Endothelial cell of umbilical vein (primary cell): ENCODE data around the gene KRTAP10-7. TPM values are rescaled to one million over a fixed set of nuclear protein-coding genes. Genes with fewer than 3 reads are reported as not detected.

Source experiments
- BruUV-seq: library from RNA; stranded (reverse); fragments of 400-500 nt; replicated peaks from 2 replicates; lab custom pipeline; 2021; lab: Mats Ljungman, UMichigan
- CTCF ChIA-PET: fragments of 300-600, 350-600 bp; sonication (Branson Sonifier 250); formaldehyde crosslinking; loops from one replicate; lab custom pipeline; 2021; ENCODE audit warnings: antibody characterized with exemption, inconsistent platforms; lab: Charles Lee
- POLR2A ChIA-PET: fragments of 300-600, 350-600 bp; sonication (Branson Sonifier 250); formaldehyde crosslinking; loops from one replicate; lab custom pipeline; 2021; ENCODE audit warnings: antibody characterized with exemption, inconsistent platforms; lab: Charles Lee
- DNase-seq: peaks from one replicate; pipeline ENCODE4 v3.0.0-alpha.2; 2011; ENCODE audit warnings: low read depth, low spot score
- FAIRE-seq: peaks from 2 replicates; lab custom pipeline; 2011; peaks lifted over from hg19 to GRCh38; lab: Jason Lieb, UNC
- H2AFZ ChIP-seq: 2 replicates; pipeline ENCODE4 v1.6.0; 2012; ENCODE audit warnings: low read depth, low read length, control low read depth, inconsistent platforms
- H3K27ac ChIP-seq: 2 replicates; pipeline ENCODE4 v1.5.1; 2011; ENCODE audit warnings: low read depth, mild to moderate bottlenecking, control low read depth, low read length, moderate library complexity; ENCODE audit not compliant: insufficient read depth
- H3K27me3 ChIP-seq, 2 experiments: 2 replicates each; pipeline versions ENCODE4 v1.6.0 to v1.6.1; 2011; ENCODE audit warnings: low read length in 2 of 2, mixed read lengths in 1 of 2; ENCODE audit not compliant: control insufficient read depth in 2 of 2, insufficient read depth in 2 of 2
- H3K36me3 ChIP-seq, 2 experiments: 2 replicates in 1 of 2; 3 replicates in 1 of 2; pipeline ENCODE4 v1.5.1; 2011; ENCODE audit warnings: low read length in 2 of 2, mild to moderate bottlenecking in 1 of 2, moderate library complexity in 1 of 2; ENCODE audit not compliant: control insufficient read depth in 2 of 2, insufficient read depth in 2 of 2; ENCODE audit errors: extremely low read depth in 1 of 2
- H3K4me1 ChIP-seq: 3 replicates; pipeline ENCODE4 v1.5.1; 2011; ENCODE audit warnings: mild to moderate bottlenecking, low read length; ENCODE audit not compliant: control insufficient read depth, insufficient read depth; ENCODE audit errors: extremely low read depth
- H3K4me2 ChIP-seq: 2 replicates; pipeline ENCODE4 v1.6.1; 2011; ENCODE audit warnings: low read length, control low read depth, mixed read lengths; ENCODE audit not compliant: insufficient read depth
- H3K4me3 ChIP-seq, 3 experiments: fragments of 200-600 bp in 1 of 3; sonication (generic), shearing (Covaris generic) in 1 of 3; replicated peaks in 1 of 3; 2 replicates each; pipeline ENCODE4 v1.5.1; 2011 to 2016; ENCODE audit warnings: control low read depth in 3 of 3, low read length in 3 of 3, mild to moderate bottlenecking in 2 of 3, inconsistent platforms in 1 of 3, low read depth in 1 of 3, moderate library complexity in 1 of 3; ENCODE audit not compliant: insufficient read depth in 1 of 3
- H3K79me2 ChIP-seq: 2 replicates; pipeline ENCODE4 v1.6.0; 2012; ENCODE audit warnings: low read length, inconsistent platforms; ENCODE audit not compliant: control insufficient read depth, insufficient read depth
- H3K9ac ChIP-seq: replicated peaks from 2 replicates; pipeline ENCODE3; 2011; ENCODE audit warnings: low read length, control low read depth; ENCODE audit not compliant: insufficient read depth; ENCODE audit errors: extremely low read depth
- H3K9me1 ChIP-seq: replicated peaks from 3 replicates; pipeline ENCODE4 v1.6.0; 2011; ENCODE audit warnings: mild to moderate bottlenecking, low read length; ENCODE audit not compliant: control insufficient read depth, insufficient read depth; ENCODE audit errors: extremely low read depth
- H3K9me3 ChIP-seq: replicated peaks from 2 replicates; pipeline ENCODE4 v1.5.1; 2012; ENCODE audit warnings: low read length, inconsistent platforms; ENCODE audit not compliant: control insufficient read depth, insufficient read depth
- H4K20me1 ChIP-seq: replicated peaks from 2 replicates; pipeline ENCODE3; 2011; ENCODE audit warnings: mild to moderate bottlenecking, low read length; ENCODE audit not compliant: control insufficient read depth, insufficient read depth; ENCODE audit errors: extremely low read depth
- EZH2 ChIP-seq: IDR thresholded peaks from 2 replicates; pipeline ENCODE4 v1.6.1; 2012; ENCODE audit warnings: borderline replicate concordance, low read depth, mild to moderate bottlenecking, moderate library complexity, low read length, inconsistent platforms; ENCODE audit not compliant: severe bottlenecking
- FOS ChIP-seq: IDR thresholded peaks from 2 replicates; pipeline ENCODE4 v1.6.1; 2011; ENCODE audit warnings: mild to moderate bottlenecking, low read length, moderate library complexity, borderline replicate concordance; ENCODE audit not compliant: insufficient read depth
- GATA2 ChIP-seq: IDR thresholded peaks from 2 replicates; pipeline ENCODE4 v1.7.0; 2011; ENCODE audit warnings: low read depth, mild to moderate bottlenecking, moderate library complexity, mixed read lengths, low read length; ENCODE audit not compliant: insufficient read length, insufficient read depth
- JUN ChIP-seq: IDR thresholded peaks from 2 replicates; pipeline ENCODE4 v1.6.1; 2011; ENCODE audit warnings: borderline replicate concordance, low read depth; ENCODE audit not compliant: insufficient read length, insufficient read depth
- MYC ChIP-seq: IDR thresholded peaks from one replicate; pipeline ENCODE4 v1.6.1; 2011; ENCODE audit warnings: mild to moderate bottlenecking, low read depth, low read length
- POLR2A ChIP-seq: IDR thresholded peaks from 2 replicates; pipeline ENCODE4 v1.6.1; 2012; ENCODE audit warnings: low read depth, mild to moderate bottlenecking, control low read depth, low read length
- POLR2AphosphoS5 ChIP-seq: IDR thresholded peaks from 2 replicates; pipeline ENCODE4 v1.6.1; 2012; ENCODE audit warnings: low read depth, mild to moderate bottlenecking, control low read depth, low read length, moderate library complexity; ENCODE audit not compliant: insufficient read depth
- dilution Hi-C: fragments of 300-500 bp; cut with MboI; formaldehyde crosslinking; loops from one replicate; pipeline ENCODE4 v1.15.0; 2019; ENCODE audit warnings: low sequenced_read_pairs; ENCODE audit not compliant: extremely low pct_ligation_motif_present
- intact Hi-C: fragments of 100-400 bp; cut with micrococcal nuclease; formaldehyde crosslinking; loops from one replicate; pipeline ENCODE4 v1.10.0; 2022
- polyA plus RNA-seq, 4 experiments: library from polyadenylated mRNA; depleted of rRNA in 3 of 4; stranded (reverse) in 3 of 4; unstranded in 1 of 4; fragments of >200 nt; gene quantifications; 2 replicates each; pipeline versions ENCODE4 v1.2.1 to v1.2.3, GENCODE V29; 2011 to 2012; ENCODE audit warnings: missing spikeins in 1 of 4
- total RNA-seq: library from RNA; stranded (reverse); gene quantifications from 2 replicates; pipeline ENCODE4 v1.2.3, GENCODE V29; 2021
- TF ChIP-seq, protein P1 (sequence below): IDR thresholded peaks from 2 replicates; pipeline ENCODE4 v1.6.1; 2011; ENCODE audit not compliant: insufficient read depth, insufficient read length
- TF ChIP-seq, protein P2 (sequence below), 2 donors: IDR thresholded peaks; 1 replicate in 1 of 2; 2 replicates in 1 of 2; pipeline ENCODE4 v1.5.1; 2011; ENCODE audit warnings: low read length in 2 of 2, mild to moderate bottlenecking in 2 of 2, moderate library complexity in 2 of 2, control low read depth in 1 of 2, inconsistent platforms in 1 of 2, low read depth in 1 of 2; ENCODE audit not compliant: insufficient read depth in 1 of 2; ENCODE audit errors: extremely low read depth in 1 of 2

KRTAP10-7 gene
- total and polyA plus RNA-seq, 2 donors (not counting 3 experiments of a cell fraction or from before 2014, with no cell fraction given), result not detected

- no peaks in the 10 kb centered on the region for H3K79me2 ChIP-seq
- H3K27ac ChIP-seq, result no peak within 1 kb of the TSS
- peaks cover 0 to 3% of the 10 kb centered on the region in 2 experiments for H3K27me3 ChIP-seq
- intact Hi-C loops, result no loop called here
- POLR2A ChIA-PET, result no interaction called here
- dilution Hi-C loops, result no loop called here
- H2AFZ ChIP-seq, result no peak within 1 kb of the TSS
- H3K4me2 ChIP-seq, result no peak within 1 kb of the TSS
- no peaks in the 10 kb centered on the region for H3K9me1 ChIP-seq
- CTCF ChIA-PET, result no interaction called here
- no peak within 1 kb of the TSS for H3K4me3 ChIP-seq
- H3K9me3 ChIP-seq, result no peaks in the 10 kb centered on the region
- H3K36me3 ChIP-seq, result no peaks in the 10 kb centered on the region
- FAIRE-seq (no peak), DNase-seq (no peak)
- no peak within 1 kb of the TSS for H3K9ac ChIP-seq
- H4K20me1 ChIP-seq, result no peaks in the 10 kb centered on the region
- no TSS peak for BruUV-seq
- TF ChIP-seq FOS (no peak), GATA2 (no peak), MYC (no peak), JUN (no peak), POLR2A (no peak), POLR2AphosphoS5 (no peak), EZH2 (no peak)
- TF ChIP-seq, protein P1, sequence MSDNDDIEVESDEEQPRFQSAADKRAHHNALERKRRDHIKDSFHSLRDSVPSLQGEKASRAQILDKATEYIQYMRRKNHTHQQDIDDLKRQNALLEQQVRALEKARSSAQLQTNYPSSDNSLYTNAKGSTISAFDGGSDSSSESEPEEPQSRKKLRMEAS, result no peak
- TF ChIP-seq, protein P2, sequence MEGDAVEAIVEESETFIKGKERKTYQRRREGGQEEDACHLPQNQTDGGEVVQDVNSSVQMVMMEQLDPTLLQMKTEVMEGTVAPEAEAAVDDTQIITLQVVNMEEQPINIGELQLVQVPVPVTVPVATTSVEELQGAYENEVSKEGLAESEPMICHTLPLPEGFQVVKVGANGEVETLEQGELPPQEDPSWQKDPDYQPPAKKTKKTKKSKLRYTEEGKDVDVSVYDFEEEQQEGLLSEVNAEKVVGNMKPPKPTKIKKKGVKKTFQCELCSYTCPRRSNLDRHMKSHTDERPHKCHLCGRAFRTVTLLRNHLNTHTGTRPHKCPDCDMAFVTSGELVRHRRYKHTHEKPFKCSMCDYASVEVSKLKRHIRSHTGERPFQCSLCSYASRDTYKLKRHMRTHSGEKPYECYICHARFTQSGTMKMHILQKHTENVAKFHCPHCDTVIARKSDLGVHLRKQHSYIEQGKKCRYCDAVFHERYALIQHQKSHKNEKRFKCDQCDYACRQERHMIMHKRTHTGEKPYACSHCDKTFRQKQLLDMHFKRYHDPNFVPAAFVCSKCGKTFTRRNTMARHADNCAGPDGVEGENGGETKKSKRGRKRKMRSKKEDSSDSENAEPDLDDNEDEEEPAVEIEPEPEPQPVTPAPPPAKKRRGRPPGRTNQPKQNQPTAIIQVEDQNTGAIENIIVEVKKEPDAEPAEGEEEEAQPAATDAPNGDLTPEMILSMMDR (IDR thresholded peaks at IDR 0.05; ENCODE audit: extremely low read depth in 1 of 2, insufficient read depth in 1 of 2, low read depth in 1 of 2, low read length in 2 of 2), result no peak
- H3K4me1 ChIP-seq, result no peaks in the 10 kb centered on the region
Observed at GRCh38 chr21:44558695-44559094, 41.7 kb upstream of the KRTAP10-7 start, which contains the start of gene KRTAP10-3. KRTAP10-3 (minus strand) TSS chr21:44558795; CDS start chr21:44558715, 80 bp downstream.
